Hematopoietic multipotent progenitor cell treated with erythropoietin and hydrocortisone succinate and interleukin-3 and kit ligand, for 6 days (in vitro differentiated cells): ENCODE data around the gene UBTD1.
A peak's percentile ranks its signal among the peaks of the same experiment; 100 is the strongest.

ENCODE experiments used
- DNase-seq: peaks from one replicate; pipeline ENCODE4 v3.0.0-alpha.2; 2015

UBTD1 gene

DNA sequence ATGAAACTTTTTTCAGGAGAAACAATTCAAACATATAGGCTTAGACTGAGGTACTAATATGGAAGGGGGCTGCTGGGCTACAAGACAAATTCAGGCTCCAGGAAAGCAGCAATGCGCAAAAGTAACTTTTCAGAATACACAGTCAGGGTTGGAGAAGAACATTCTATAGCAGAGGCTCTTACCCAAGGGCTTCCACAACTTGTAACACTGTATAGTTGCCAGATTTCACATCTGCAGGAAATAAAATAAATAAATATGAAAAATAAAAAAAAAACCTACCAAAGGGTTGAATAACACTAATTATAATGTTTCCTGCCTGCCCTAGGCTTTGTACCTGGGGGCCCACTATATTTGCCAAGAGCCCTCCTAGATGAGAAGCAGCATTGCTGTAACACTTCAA lies 14.8 kb upstream of the UBTD1 start:
- DNase-seq: no peak

DNA sequence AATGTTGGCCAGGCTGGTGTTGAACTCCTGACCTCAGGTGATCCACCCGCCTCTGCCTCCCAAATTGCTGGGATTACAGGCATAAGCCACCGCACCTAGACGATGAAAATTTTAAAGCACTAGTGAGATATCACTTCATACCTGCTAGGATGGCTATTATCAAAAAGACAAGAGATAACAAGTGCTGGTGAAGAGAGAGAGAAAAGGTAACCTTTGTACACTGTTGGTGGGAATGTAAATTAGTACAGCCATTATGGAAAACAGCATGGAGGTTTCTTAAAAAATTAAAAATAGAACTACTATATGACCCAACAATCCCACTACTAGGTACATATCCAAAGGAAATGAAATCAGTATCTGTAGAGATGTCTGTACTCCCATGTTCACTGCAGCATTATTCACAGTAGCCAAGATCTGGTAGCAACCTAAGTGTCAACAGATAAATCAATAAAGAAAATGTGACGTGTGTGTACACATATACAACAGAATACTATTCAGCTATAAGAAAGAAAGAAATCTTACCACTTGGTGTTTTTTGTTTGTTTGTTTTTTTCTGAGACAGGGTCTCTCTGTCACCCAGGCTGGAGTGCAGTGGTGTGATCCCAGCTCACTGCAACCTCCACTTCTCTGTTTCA lies 13.0 kb upstream of the UBTD1 start:
- DNase-seq: no peak

GRCh38 chr10:97490592-97490991 lies 8.1 kb upstream of the UBTD1 start:
- DNase-seq: no peak

GRCh38 chr10:97494151-97494550 lies 4.6 kb upstream of the UBTD1 start:
- no peak for DNase-seq

DNA sequence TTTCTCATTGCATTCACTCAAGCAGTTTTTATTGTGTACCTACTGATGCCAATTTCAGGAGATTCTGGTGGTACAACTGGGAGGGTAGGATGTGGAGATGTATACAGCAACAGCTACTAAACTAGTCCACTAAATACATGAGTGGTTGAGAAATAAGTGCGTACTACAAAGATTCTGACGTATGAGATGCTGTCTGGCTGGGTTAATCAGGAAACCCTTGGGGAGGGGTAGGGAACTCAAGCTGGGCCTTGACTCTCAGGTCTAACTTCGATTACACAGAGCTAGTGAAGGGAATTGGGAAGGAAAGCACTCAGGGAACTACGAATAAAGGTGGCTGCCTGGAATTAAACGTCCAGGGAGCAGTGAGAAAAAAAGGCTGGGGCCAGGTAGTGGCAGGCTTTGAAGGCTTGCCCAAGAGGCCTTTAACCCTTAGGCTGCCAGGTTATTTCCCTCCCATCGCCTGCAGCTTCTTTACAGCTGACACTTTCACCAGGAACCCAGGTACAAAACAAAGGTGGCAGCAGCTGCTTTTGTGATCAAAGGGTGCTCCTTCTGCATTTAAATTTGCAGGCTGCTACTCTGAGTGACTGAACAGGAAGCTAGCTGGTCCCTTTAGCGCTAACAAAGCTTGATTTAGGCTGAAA lies 3.7 kb upstream of the UBTD1 start:
- no peak for DNase-seq

DNA sequence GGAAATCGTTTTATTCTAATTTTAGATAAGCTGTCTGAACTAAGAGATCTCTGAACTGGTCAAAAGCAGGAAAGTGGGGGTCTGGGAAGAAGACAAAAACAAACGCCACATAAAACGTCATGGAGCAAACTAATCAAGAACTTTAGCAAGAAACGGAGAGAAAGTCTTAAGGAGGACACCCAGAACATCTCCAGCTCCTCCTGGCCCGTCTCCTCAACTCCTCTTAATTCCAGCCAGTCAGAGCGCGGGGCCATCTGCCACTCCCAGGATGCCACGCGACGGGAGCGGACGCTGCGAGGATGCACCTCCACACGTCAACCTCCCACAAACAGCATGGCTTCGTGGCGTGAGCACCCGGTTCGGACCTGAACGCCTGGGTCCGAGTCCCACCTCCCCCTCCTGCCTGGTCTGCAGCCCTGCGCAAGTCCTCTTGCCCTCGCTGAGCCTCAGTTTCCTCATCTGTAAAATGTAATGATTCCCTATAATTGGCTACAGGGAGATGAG lies 1.1 kb upstream of the UBTD1 start:
- peak; percentile 92 for DNase-seq

DNA sequence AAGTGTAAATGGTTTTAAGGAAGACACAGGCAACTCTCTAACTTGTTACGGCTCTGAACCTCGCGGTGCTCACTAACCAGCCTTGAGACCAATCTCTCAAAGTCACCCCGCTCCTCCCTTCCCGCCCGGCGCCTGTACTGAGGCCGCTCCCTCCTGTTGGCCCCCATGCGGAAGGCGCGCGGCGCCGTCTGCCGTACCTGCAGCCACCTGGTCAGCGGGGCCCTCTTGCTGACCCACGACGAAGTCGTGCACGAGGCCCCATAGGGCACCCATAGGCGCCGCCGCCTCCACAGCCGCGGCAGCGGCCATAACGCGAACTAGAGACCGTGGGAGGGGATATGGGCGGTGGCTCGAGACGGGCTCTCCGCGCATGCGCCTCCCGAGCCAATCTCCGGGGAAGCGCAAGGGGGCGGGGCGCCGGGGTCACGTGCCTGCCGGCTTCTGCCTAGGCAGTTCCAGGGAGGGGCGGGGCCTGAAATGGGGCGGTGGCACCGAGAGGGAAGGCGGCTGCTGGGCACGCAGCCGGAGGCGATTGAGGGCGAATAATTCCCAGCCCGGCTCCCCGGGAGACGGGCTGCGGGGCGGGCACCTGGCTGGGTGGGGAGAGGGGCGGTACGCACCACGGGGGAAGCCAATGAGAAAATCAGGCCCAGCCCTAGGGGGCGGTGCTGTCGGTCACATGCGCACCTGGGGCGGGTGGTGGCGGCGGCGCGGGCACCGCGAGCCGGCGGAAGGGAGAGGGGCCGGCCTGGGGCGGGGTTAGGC lies 466 bp upstream of the UBTD1 start, which contains the start of gene MMS19:
MMS19 (minus strand) TSS at position 347 of the 765 bp plus-strand sequence; CDS start at position 309, 38 bp downstream.
- DNase-seq: peak; percentile 99

- peak; percentile 51 for DNase-seq
Measured at GRCh38 chr10:97499561-97500296, 1.0 kb downstream of the UBTD1 start.

DNA sequence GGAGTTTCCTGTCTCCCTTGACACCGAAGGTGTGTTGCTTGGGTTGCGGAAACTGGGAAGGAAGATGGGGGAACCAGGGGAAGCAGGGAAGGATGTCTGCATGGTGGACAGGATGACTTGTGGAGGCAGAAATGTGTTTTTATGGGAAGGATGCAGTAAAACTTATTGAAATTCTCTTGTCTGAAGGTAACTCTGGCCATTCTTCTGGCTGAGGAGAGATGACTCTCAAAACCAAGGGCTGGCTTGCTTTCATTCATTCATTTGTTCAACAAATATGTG lies 1.5 kb downstream of the UBTD1 start:
- DNase-seq: no peak

GRCh38 chr10:97502916-97503315 lies 4.2 kb downstream of the UBTD1 start:
- no peak for DNase-seq

DNA sequence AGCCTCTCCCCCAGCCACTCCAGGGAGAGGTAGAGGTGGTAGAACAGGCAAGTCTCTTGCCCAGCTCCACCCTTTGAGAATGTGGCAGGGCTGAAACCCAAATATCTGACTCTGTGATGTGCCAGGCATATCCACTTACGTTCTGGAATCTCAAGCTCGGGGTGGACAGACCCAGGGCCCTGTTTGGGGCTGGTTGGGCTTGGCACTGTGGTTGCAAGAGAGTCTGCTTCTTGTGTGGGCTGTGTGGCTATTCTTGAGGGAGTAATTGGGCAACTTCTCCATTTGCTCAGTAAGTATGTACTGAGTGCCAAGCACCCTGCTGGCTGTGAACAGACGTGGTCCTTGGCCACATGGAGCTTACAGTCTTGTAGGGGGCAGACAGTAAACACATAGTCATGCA lies 4.7 kb downstream of the UBTD1 start:
- DNase-seq: no peak

- DNase-seq: no peak
Measured at GRCh38 chr10:97505152-97505551, 6.4 kb downstream of the UBTD1 start.

GRCh38 chr10:97506199-97506991 lies 7.7 kb downstream of the UBTD1 start:
- no peak for DNase-seq

DNA sequence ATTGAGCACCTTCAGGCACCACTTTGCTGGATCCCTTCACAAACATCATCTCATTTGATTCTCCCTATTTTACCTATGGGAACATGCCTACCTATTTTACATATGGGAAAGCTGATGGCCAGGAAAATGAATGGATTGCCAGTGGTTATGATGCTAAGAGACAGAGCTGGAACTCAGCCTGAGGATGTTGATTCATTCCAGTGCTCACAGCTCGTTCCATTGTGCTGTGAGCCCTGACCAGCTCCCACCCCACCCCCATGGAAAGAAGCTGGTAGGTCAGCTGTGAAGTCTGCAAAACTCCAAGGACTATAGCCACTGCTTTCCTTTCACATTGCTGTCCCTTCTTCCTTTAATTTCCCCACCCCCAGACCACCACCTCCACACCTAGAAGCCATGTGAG lies 9.6 kb downstream of the UBTD1 start:
- no peak for DNase-seq

DNA sequence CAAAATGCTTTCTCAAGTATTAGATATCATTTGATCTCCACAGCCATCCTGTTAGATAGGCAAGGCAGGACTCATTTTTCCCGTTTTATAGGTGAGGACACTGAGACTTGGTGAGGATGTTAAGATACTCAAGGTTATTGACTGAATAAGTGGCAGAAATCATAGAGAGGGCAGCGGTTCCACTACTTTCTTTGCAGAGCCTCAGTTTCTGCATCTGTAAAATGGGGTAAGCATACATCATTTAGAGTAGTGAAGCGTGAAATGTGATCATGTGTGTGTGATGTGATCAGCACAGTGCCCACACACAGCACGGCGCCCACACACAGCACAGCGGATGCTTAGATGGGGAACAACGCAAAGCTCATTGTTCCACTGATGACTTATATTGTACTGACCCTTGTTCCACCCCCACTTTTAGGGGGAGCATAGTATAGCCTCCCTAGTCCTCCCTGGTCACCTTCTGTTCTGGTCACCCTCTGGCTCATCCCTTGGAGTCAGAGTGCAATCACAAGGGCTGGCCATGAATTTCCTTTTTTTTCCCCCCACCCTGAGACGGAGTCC lies 10.5 kb downstream of the UBTD1 start:
- no peak for DNase-seq

DNA sequence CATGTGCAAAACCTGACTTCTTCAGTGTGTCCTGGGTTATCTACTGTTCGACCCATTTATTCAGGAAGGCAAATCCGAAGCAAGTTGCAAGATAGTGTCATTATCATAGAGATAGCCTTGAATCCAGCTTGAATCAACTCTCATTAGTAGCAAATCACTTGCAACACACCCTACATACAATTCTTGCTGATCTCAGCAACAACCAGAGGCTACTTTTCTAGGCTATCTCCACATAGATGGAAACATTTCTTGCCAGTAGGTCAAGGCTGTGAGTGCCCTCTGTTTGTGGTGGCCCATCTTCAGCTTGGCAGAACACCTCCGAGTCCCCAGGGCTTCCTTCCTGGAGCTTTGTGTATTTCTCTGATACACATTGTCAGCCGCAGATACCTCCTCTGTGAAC lies 12.0 kb downstream of the UBTD1 start:
- no peak for DNase-seq

DNA sequence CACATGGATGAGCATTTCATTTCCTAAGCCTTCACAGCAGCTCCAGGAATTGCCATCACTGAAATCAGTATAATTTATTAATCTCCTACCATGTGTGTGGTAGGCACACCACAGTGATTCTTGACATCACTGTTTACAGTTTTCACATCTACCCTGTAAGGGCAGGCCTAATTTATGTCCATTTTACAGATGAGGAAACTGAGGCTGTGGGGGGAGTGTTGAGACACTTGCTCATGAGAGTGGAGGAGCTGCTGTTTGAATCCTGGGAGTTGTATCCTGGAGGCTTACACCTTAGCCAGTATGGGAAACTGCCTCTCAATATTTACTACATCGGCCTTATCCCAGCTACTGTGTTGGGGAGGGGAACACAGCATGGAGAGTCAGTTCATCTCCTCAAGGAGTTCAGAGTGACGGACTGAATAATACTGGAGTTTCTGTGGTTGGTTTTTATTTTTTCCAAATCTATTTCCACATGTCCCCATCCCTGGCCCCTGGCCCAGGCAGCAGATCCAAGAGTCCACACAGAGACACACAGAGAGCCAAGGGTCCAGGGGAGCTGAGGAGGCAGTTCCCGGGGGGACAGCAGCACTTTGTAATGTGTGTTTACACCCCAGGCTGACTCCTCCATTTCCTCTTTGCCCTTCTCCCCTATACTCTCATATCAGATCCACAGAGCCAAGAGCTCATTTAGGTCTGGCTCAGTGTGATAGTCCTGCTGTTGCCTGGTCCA lies 13.2 kb downstream of the UBTD1 start:
- DNase-seq: no peak

- DNase-seq: no peak
Measured at GRCh38 chr10:97512993-97513392, 14.3 kb downstream of the UBTD1 start.

GRCh38 chr10:97514344-97514743 lies 15.6 kb downstream of the UBTD1 start:
- no peak for DNase-seq

DNA sequence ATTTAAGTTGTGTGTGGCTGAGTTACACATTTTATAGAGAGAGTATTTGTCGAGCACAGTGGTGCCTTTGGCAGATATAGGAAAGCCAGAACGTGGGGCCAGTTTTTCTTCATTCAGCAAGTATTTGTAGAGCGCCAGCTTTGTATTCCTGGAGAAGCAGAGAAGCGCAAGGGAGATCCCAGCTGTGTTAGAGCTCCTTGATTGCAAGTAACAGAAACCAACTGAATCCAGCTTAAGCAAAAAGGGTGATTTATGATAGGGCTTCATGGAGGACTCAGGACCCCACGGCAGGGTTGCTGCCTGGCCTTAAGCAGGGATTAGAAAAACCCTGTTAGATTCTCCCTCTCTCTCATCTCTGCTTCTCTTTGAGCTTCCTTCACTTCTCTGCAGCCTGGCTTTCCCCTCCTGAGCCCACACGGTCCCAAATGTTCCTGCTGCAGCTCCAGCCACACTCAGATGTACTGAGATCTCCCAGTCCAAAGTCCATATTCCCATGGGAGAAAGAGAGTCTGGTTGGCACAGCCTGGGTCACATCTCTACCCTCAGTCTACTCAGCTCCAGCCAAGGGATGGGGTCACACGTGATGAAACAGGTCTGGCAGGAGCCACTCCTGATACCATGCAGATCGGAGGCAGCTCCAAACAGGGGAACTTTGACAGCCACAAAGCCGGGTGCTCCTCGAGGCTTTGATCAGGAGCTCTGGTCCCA lies 16.7 kb downstream of the UBTD1 start:
- DNase-seq: no peak
